Neural progenitor cell (in vitro differentiated cells): Measurements from ENCODE around the gene ANKRD39. TPM values are rescaled to one million over a fixed set of nuclear protein-coding genes. Genes with fewer than 3 reads are reported as not detected.

Experiments used
- DNase-seq: peaks from one replicate; pipeline ENCODE4 v3.0.0-alpha.2; 2016; ENCODE audit warnings: low spot score
- H2AFZ ChIP-seq: fragments of 200-600 bp; sonication (generic); replicated peaks from 2 replicates; pipeline ENCODE4 v1.6.1; 2016; ENCODE audit warnings: antibody characterized with exemption
- H3F3A ChIP-seq: fragments of 200-600 bp; sonication (generic); 2 replicates; pipeline ENCODE4 v1.6.1; 2016; ENCODE audit warnings: antibody characterized with exemption, low read depth
- H3K27ac ChIP-seq: fragments of 200-600 bp; sonication (generic); 2 replicates; pipeline ENCODE4 v1.5.1; 2016; ENCODE audit warnings: mild to moderate bottlenecking
- H3K27me3 ChIP-seq: fragments of 200-600 bp; sonication (generic); 2 replicates; pipeline ENCODE4 v1.6.1; 2016; ENCODE audit warnings: mild to moderate bottlenecking, moderate library complexity
- H3K36me3 ChIP-seq: fragments of 200-600 bp; sonication (generic); 2 replicates; pipeline ENCODE4 v1.5.1; 2016
- H3K4me1 ChIP-seq: fragments of 200-600 bp; sonication (generic); 2 replicates; pipeline ENCODE4 v1.6.1; 2016; ENCODE audit warnings: mixed run types
- H3K4me2 ChIP-seq: fragments of 200-600 bp; sonication (generic); 2 replicates; pipeline ENCODE4 v1.6.1; 2016
- H3K4me3 ChIP-seq: fragments of 200-600 bp; sonication (generic); 2 replicates; pipeline ENCODE4 v1.5.1; 2016
- H3K79me2 ChIP-seq: fragments of 200-600 bp; sonication (generic); 2 replicates; pipeline ENCODE4 v1.6.1; 2016; ENCODE audit warnings: low read depth
- H3K9ac ChIP-seq: fragments of 200-600 bp; sonication (generic); 2 replicates; pipeline ENCODE4 v1.6.1; 2016
- H3K9me3 ChIP-seq: fragments of 200-600 bp; sonication (generic); 2 replicates; pipeline ENCODE4 v1.5.1; 2016; ENCODE audit warnings: low read depth
- H4K20me1 ChIP-seq: fragments of 200-600 bp; sonication (generic); 2 replicates; pipeline ENCODE4 v1.6.1; 2016; ENCODE audit warnings: low read depth
- H3K27ac Mint-ChIP-seq: 3 replicates; pipeline ENCODE4 v1.8.0; 2021; ENCODE audit warnings: mixed read lengths
- H3K27me3 Mint-ChIP-seq: 2 replicates; pipeline ENCODE4 v1.8.0; 2022; ENCODE audit warnings: low read depth, mild to moderate bottlenecking, inconsistent platforms, moderate library complexity, mixed read lengths; ENCODE audit not compliant: insufficient read depth
- H3K36me3 Mint-ChIP-seq: 3 replicates; pipeline ENCODE4 v1.8.0; 2021; ENCODE audit warnings: mixed read lengths
- H3K4me1 Mint-ChIP-seq: 3 replicates; pipeline ENCODE4 v1.8.0; 2021; ENCODE audit warnings: mixed read lengths
- H3K4me3 Mint-ChIP-seq: 3 replicates; pipeline ENCODE4 v1.8.0; 2021; ENCODE audit warnings: mild to moderate bottlenecking, moderate library complexity, mixed read lengths
- H3K9me3 Mint-ChIP-seq: 3 replicates; pipeline ENCODE4 v1.8.0; 2020; ENCODE audit warnings: mixed read lengths
- CTCF ChIP-seq: fragments of 200-600 bp; sonication (generic); IDR thresholded peaks from 2 replicates; pipeline ENCODE4 v1.5.1; 2017; ENCODE audit warnings: antibody characterized with exemption, mild to moderate bottlenecking
- EZH2 ChIP-seq: fragments of 200-600 bp; sonication (generic); IDR thresholded peaks from 2 replicates; pipeline ENCODE4 v1.6.1; 2017; ENCODE audit warnings: antibody characterized with exemption, mild to moderate bottlenecking, moderate library complexity
- EZH2phosphoT487 ChIP-seq: fragments of 200-600 bp; sonication (generic); IDR thresholded peaks from 2 replicates; pipeline ENCODE4 v1.6.1; 2017; ENCODE audit warnings: antibody characterized with exemption
- total RNA-seq: library from RNA; depleted of rRNA; stranded (reverse); fragments of >200 nt; gene quantifications from 2 replicates; pipeline ENCODE4 v1.2.3, GENCODE V29; 2015; ENCODE audit warnings: low replicate concordance

ANKRD39 gene
- total RNA-seq, 1 donor from 2014 or later = 4.0 TPM

- H3K27ac ChIP-seq = no peak overlapping the region
- no peak overlapping the region for H3K4me2 ChIP-seq
- peaks cover 30% of the 10 kb centered on the region for H3K4me1 Mint-ChIP-seq
- H3K9ac ChIP-seq = no peak overlapping the region
- TF ChIP-seq CTCF (no peak), EZH2phosphoT487 (no peak), EZH2 (no peak)
- H3K9me3 ChIP-seq = no peaks in the 10 kb centered on the region
- no peaks in the 10 kb centered on the region for H3K36me3 Mint-ChIP-seq
- no peaks in the 10 kb centered on the region for H3K36me3 ChIP-seq
- peaks cover 10% of the 10 kb centered on the region for H3F3A ChIP-seq
- H3K27me3 Mint-ChIP-seq = peaks cover 5% of the 10 kb centered on the region
- H3K4me1 ChIP-seq = peaks cover 13% of the 10 kb centered on the region
- no peaks in the 10 kb centered on the region for H3K79me2 ChIP-seq
- no peak overlapping the region for H2AFZ ChIP-seq
- H3K27me3 ChIP-seq = no peaks in the 10 kb centered on the region
- peak overlapping the region; percentile 57 for H3K27ac Mint-ChIP-seq
- no peak overlapping the region for H3K4me3 Mint-ChIP-seq
- no peak overlapping the region for H3K4me3 ChIP-seq
- no peaks in the 10 kb centered on the region for H4K20me1 ChIP-seq
- H3K9me3 Mint-ChIP-seq = no peaks in the 10 kb centered on the region
- DNase-seq = no peak
Measured at GRCh38 chr2:96898641-96899412, 41.0 kb upstream of the ANKRD39 start.

- Histone ChIP-seq H3K9me3 (no peaks in the 10 kb centered on the region), H3F3A (peaks cover 5% of the 10 kb centered on the region), H4K20me1 (no peaks in the 10 kb centered on the region), H3K27me3 (no peaks in the 10 kb centered on the region), H3K4me1 (peaks cover 13% of the 10 kb centered on the region), H3K4me3 (no peak overlapping the region), H3K36me3 (no peaks in the 10 kb centered on the region), H2AFZ (no peak overlapping the region), H3K79me2 (no peaks in the 10 kb centered on the region), H3K9ac (no peak overlapping the region), H3K27ac (no peak overlapping the region), H3K4me2 (no peak overlapping the region)
- Mint-ChIP-seq H3K4me1 (peaks cover 28% of the 10 kb centered on the region), H3K27ac (no peak overlapping the region), H3K9me3 (no peaks in the 10 kb centered on the region), H3K36me3 (no peaks in the 10 kb centered on the region), H3K27me3 (peaks cover 5% of the 10 kb centered on the region), H3K4me3 (no peak overlapping the region)
- no peak for TF ChIP-seq EZH2phosphoT487
- TF ChIP-seq CTCF = no peak
- no peak for TF ChIP-seq EZH2
- DNase-seq = no peak
Measured at GRCh38 chr2:96898135-96898505, 40.3 kb upstream of the ANKRD39 start.

GRCh38 chr2:96897491-96898134 lies 39.8 kb upstream of the ANKRD39 start:
- H3K27ac Mint-ChIP-seq = no peak overlapping the region
- no peaks in the 10 kb centered on the region for H3K27me3 ChIP-seq
- no peak overlapping the region for H3K9ac ChIP-seq
- no peak overlapping the region for H2AFZ ChIP-seq
- peaks cover 13% of the 10 kb centered on the region for H3K4me1 ChIP-seq
- H3K4me2 ChIP-seq = no peak overlapping the region
- H3K4me3 Mint-ChIP-seq = peak overlapping the region; percentile 4
- H3K79me2 ChIP-seq = no peaks in the 10 kb centered on the region
- H3K27me3 Mint-ChIP-seq = peaks cover 8% of the 10 kb centered on the region
- no peak for TF ChIP-seq EZH2
- no peak for TF ChIP-seq CTCF
- no peak for TF ChIP-seq EZH2phosphoT487
- no peaks in the 10 kb centered on the region for H3K9me3 Mint-ChIP-seq
- no peak for DNase-seq
- H3K4me1 Mint-ChIP-seq = peaks cover 28% of the 10 kb centered on the region
- no peak overlapping the region for H3K4me3 ChIP-seq
- H3K36me3 Mint-ChIP-seq = no peaks in the 10 kb centered on the region
- H4K20me1 ChIP-seq = no peaks in the 10 kb centered on the region
- no peaks in the 10 kb centered on the region for H3K9me3 ChIP-seq
- H3K27ac ChIP-seq = no peak overlapping the region
- H3F3A ChIP-seq = peaks cover 4% of the 10 kb centered on the region
- H3K36me3 ChIP-seq = no peaks in the 10 kb centered on the region
